Measurements from ENCODE around the gene WDR45. TPM values are rescaled to one million over a fixed set of nuclear protein-coding genes. Genes with fewer than 3 reads are reported as not detected.

Gene WDR45
- total RNA-seq, 1 experiment from 2014 or later, result 36.7 TPM

GRCh38 chrX:49106296-49106695 lies 26.6 kb upstream of the WDR45 start:
- BruUV-seq (replicated peaks), result no TSS peak
- no peak overlapping the region for H3K4me3 ChIP-seq
- POLR2A ChIA-PET (ENCODE audit: unreplicated experiment), result no interaction called here

GRCh38 chrX:49103637-49104036 lies 23.9 kb upstream of the WDR45 start:
- intact Hi-C loops (cut with micrococcal nuclease; ENCODE audit: unreplicated experiment), result loop anchor here (5.0 kb wide), 1 partner anchor 61 kb away; the partner anchor contains the start of gene TFE3
- Histone ChIP-seq H3K9me3 (ENCODE audit: insufficient read depth, low read depth) (no peaks in the 10 kb centered on the region), H3K9me2 (ENCODE audit: insufficient read depth) (no peaks in the 10 kb centered on the region), H4K20me1 (ENCODE audit: insufficient read depth) (no peaks in the 10 kb centered on the region), H2AFZ (no peak overlapping the region), H3K27me3 (ENCODE audit: insufficient read depth, low read depth) (no peaks in the 10 kb centered on the region), H3K4me2 (no peak overlapping the region), H3F3A (ENCODE audit: insufficient read depth, low read depth) (peaks cover 4% of the 10 kb centered on the region; the same call in 1 of the 2 replicates), H3K27ac (no peak overlapping the region), H3K4me1 (replicated peaks; ENCODE audit: insufficient read depth) (no peaks in the 10 kb centered on the region), H3K79me2 (ENCODE audit: low read depth) (no peaks in the 10 kb centered on the region), H3K4me3 (no peak overlapping the region), H3K36me3 (ENCODE audit: low read depth) (no peaks in the 10 kb centered on the region)
- no peak for DNase-seq
- no peak for TF ChIP-seq CTCF (conservative IDR thresholded peaks at IDR 0.05)
- TF ChIP-seq EZH2 (IDR thresholded peaks at IDR 0.05; ENCODE audit: low read depth), result no peak
- POLR2A ChIA-PET (ENCODE audit: unreplicated experiment), result no interaction called here
- BruUV-seq (replicated peaks), result no TSS peak
- CTCF ChIA-PET, result no interaction called here

More at GRCh38 chrX:49106296-49106695, 26.6 kb upstream of the WDR45 start:
- no peak overlapping the region for H3K27ac ChIP-seq
- TF ChIP-seq EZH2 (IDR thresholded peaks at IDR 0.05; ENCODE audit: low read depth), result no peak
- no peaks in the 10 kb centered on the region for H3K36me3 ChIP-seq (ENCODE audit: low read depth)
- no peak overlapping the region for H3K4me2 ChIP-seq
- no peaks in the 10 kb centered on the region for H3K4me1 ChIP-seq (replicated peaks; ENCODE audit: insufficient read depth)
- intact Hi-C loops (cut with micrococcal nuclease; ENCODE audit: unreplicated experiment), result no loop called here
- no peaks in the 10 kb centered on the region for H3K9me3 ChIP-seq (ENCODE audit: insufficient read depth, low read depth)
- H4K20me1 ChIP-seq (ENCODE audit: insufficient read depth), result no peaks in the 10 kb centered on the region
- H3K9me2 ChIP-seq (ENCODE audit: insufficient read depth), result no peaks in the 10 kb centered on the region
- no peak overlapping the region for H2AFZ ChIP-seq
- no peaks in the 10 kb centered on the region for H3K79me2 ChIP-seq (ENCODE audit: low read depth)
- no peak for DNase-seq
- no peaks in the 10 kb centered on the region for H3F3A ChIP-seq (ENCODE audit: insufficient read depth, low read depth)
- CTCF ChIA-PET, result no interaction called here
- no peaks in the 10 kb centered on the region for H3K27me3 ChIP-seq (ENCODE audit: insufficient read depth, low read depth)

GRCh38 chrX:49102190-49102589 lies 22.5 kb upstream of the WDR45 start:
- H3K27ac ChIP-seq, result no peak overlapping the region

More at GRCh38 chrX:49102190-49102589, 22.5 kb upstream of the WDR45 start:
- Histone ChIP-seq H3K4me3 (no peak overlapping the region), H3F3A (ENCODE audit: insufficient read depth, low read depth) (peaks cover 4% of the 10 kb centered on the region; the same call in 1 of the 2 replicates), H3K4me1 (replicated peaks; ENCODE audit: insufficient read depth) (no peaks in the 10 kb centered on the region), H2AFZ (no peak overlapping the region), H3K9me3 (ENCODE audit: insufficient read depth, low read depth) (no peaks in the 10 kb centered on the region), H3K79me2 (ENCODE audit: low read depth) (no peaks in the 10 kb centered on the region), H3K36me3 (ENCODE audit: low read depth) (no peaks in the 10 kb centered on the region), H3K4me2 (no peak overlapping the region), H3K27me3 (ENCODE audit: insufficient read depth, low read depth) (no peaks in the 10 kb centered on the region), H3K9me2 (ENCODE audit: insufficient read depth) (no peaks in the 10 kb centered on the region), H4K20me1 (ENCODE audit: insufficient read depth) (no peaks in the 10 kb centered on the region)
- intact Hi-C loops (cut with micrococcal nuclease; ENCODE audit: unreplicated experiment), result loop anchor here (5.0 kb wide), 1 partner anchor 60 kb away; the partner anchor contains the start of gene TFE3
- no peak for TF ChIP-seq CTCF (conservative IDR thresholded peaks at IDR 0.05)
- BruUV-seq (replicated peaks), result no TSS peak
- POLR2A ChIA-PET (ENCODE audit: unreplicated experiment), result no interaction called here
- no peak for DNase-seq
- CTCF ChIA-PET, result no interaction called here
